HG03460 (cell line): ENCODE measurements around the gene ELOA.
"Not testable (repeated sequence)": the region's sequence is repeated elsewhere in the genome, so short reads cannot be mapped to it uniquely, and the experiment has no call there.

ENCODE experiments used
- ATAC-seq: cut with Tn5 transposase; IDR thresholded peaks from one replicate; pipeline ENCODE4 v1.9.1; 2021; ENCODE audit not compliant: unreplicated experiment

ELOA gene

DNA sequence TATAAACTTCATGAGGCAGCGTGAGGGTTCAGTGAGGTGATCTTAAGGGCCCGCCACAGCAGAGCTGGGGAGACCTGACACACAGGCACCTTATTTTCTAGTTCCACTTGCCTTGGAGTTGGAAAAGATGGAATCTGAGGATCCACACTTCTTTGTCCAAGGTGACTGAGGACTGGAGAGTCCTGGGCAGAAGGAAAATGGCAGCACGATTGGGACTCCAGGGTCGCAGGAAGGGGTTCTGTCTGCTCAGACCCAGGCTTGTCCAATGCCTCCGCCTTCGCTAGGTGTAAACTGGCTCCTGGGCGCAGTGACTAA is 55.9 kb downstream of the ELOA start:
- no peak for ATAC-seq

DNA sequence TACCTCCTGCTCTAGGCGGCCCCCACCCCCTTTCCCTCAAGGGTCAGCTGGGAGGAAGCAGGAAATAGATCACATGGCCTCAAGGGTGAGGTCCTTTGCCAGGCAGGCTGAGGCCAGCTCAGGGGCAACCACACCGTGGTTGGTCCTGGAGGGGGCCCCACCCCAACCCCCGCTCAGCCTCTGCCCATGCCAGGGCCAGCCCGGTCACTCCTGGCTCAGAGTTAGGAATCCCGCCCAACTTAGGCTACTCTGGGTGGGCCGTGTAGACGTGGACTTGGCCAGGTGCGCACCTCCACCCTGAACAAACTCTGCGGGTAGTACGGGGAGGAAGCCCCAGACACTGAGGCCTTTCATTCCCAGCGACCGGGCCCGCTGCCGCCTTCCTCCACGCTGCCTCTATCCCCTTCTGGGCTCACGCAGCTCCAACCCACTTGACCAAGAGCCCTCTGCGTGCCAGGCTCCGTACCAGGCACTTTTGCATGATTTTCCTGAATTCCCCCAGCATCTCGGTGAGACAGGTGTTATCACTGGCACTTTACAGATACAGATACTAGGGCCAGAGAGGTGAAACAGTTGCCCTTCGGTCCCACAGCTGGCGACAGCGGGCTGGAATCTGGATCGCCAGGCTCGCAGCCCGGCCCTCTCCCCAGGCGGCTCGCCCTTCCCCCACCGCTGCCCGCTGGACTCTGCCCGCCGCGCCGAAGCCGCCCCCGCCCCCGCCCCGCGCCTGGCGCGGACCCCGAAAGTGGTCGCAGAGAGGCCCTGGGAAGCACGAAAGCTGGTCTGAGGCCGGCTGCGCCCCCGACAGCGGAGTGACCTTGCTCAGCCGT is 56.5 kb downstream of the ELOA start:
- ATAC-seq = peak; percentile 4

DNA sequence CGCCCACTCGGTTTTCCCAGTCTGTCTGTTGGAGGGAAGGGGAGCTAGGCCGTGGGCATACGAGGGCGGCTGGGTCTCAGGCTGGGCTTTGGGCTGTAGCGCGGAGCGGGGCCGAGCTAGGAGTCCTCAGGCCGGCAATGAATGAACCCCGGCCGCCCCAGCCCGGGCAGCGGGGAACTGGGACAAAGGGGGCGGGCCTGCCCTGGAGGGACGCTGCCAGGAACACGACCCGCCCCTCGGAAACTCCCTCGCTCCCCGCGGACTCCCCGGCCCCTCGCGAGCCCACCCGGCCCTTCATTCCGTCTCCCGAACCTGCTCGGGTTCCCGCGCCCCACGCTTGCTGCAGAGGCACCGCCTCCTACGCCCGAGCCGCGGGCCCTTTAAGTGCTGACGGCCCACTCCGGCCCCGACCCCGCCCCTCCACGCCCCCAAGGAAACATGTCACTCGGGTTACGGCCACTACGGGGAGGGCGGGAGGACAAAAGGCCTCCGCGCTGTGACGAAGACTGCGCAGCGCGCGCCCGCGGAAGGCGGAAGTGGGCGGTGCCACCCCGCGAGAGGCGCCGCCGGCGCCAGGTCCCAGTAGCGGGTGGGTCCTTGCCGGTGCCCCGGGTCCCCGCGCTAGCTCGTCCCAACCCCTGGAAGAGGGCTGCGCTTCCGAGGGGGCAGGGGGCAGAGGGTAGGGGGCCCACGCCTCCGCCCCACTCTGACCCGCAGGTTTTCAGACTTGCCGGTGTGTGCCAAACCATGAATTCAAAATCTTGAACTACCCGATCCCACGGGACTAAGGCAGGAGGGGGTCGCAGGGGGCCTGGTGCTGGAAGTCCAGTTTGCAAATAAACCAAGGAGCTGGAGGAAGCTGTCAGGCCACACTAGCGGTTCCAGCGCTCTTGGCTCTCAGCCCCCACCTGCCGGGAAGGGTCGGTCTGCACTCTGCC is 57.4 kb downstream of the ELOA start, which contains the start of gene GALE:
Gene GALE (minus strand): TSS at position 355 of the 938 bp plus-strand sequence. CDS start 1,747 bp downstream, outside the sequence.
- peak; percentile 70 for ATAC-seq

DNA sequence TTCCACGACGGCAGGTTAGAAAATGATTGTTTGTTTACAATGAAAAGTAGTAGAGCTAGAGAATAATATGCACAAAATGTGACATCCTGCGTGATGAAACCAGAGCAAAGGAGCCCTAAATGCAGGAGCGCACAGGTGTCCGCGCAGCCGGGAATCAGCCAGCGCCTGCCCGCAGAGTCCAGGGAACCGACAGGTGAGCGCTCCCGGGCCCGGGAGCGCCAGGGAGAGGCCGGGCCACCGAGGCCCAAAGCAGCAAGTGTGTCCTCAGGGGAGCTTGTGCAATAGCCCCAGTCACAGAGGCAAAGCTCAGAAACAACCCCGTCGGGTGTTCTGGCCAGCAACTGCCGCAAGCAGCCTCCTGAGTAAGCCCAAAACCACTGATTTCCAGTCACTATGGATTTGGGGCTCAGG is 58.1 kb downstream of the ELOA start:
- ATAC-seq = no peak

DNA sequence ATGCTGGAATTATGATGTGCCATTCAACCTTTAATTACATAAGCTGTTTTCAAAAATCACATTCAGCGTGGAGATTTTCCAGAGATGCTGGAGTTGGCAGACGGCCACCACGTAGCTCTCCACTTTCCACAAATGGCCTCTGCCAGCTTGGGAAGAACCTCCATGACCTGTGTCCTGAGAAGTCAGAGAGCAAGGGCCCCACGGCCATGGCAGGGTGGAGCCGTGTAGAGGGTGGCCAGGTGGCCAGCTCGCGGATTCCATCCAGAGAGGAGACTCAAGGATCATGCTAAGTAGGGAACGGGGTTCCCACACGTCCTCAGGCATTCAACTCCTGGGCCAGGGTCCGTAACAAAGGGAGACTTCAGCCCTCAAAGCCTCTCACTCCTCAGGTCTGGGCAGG is 58.6 kb downstream of the ELOA start:
- ATAC-seq = no peak

DNA sequence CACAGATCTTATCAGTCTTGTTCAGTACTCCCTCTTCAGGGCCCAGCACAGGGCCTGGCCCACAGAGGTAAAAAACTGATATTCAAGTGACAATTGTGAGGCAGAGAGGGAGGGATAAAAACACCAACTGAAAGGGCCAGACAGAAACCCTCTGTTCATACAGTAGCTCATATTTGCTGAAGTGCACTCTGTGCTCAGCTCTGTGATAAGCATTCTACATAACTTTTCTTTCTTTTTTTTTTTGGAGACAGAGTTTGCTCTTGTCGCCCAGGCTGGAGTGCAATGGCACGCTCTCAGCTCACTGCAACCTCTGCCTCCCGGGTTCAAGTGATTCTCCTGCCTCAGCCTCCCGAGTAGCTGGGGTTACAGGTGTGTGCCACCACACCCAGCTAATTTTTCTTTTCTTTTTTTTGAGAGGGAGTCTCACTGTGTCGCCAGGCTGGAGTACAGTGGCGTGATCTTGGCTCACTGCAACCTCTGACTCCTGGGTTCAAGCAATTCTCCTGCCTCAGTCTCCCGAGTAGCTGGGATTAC is 59.6 kb downstream of the ELOA start:
- not testable (repeated sequence) for ATAC-seq

DNA sequence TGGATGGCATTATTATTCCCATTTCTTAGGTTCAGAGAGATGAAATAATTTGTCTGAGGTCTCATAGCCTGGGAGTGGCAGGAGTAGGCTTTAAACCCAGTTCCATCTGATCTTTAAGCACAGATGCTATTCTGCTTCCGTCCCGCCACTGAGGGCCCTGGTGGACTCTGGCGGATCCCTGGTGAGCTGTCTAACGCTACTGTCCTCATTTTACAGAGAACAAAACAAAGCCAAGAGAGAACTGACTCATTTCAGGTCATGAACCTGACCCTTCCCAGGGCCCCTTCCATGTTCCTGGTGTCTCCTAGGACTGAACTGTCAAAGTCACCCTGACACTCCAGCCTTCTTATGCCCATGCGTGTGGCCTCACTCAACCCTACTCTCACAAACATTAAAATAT is 60.4 kb downstream of the ELOA start:
- no peak for ATAC-seq

DNA sequence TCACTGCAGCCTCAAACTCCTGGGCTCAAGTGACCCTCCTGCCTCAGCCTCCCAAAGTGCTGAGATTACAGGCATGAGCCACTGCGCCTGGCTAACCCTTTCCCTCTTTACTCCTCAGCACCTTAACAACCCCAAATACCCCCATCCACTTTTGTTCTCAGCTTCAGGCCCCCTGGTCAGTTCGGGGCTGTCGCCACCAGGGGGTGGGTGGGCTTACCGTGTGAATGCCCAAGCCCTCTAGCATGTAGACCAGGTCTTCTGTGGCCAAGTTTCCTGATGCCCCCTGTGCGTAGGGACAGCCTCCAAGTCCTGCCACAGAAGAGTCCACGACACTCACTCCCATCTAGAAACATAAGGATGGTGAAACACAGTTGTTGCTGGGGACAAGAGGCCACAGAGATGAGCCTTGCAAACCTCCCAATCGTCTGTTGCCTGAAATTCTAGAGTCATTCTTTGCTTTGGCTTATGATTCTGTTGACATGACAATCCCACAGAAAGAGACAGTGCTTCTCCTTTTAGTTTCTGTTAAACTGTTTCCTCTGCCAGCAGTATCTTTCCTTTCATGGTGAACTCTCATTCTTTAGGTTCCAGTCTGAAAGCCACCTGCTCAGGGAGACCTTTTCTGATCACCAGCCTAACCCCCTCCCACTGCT is 61.0 kb downstream of the ELOA start:
- ATAC-seq = no peak

DNA sequence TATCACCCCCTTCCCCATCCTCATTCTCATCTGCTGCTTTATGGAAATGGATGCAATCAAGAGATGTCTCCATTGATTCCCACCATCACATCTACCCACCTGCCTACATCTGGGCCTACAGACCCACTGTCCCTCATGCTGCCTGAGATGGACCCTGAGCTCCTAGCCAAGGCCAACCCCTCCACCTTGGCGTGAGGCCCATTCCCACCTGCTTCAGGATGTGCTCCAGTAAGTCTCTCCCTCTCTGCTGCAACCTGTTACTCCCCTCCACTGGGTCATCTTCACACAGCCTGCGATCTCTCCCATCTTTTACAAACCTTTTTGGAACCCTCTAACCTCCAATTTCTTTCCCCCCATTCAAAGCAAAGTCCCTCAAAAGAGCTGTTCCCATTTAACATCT is 61.8 kb downstream of the ELOA start:
- ATAC-seq = no peak

DNA sequence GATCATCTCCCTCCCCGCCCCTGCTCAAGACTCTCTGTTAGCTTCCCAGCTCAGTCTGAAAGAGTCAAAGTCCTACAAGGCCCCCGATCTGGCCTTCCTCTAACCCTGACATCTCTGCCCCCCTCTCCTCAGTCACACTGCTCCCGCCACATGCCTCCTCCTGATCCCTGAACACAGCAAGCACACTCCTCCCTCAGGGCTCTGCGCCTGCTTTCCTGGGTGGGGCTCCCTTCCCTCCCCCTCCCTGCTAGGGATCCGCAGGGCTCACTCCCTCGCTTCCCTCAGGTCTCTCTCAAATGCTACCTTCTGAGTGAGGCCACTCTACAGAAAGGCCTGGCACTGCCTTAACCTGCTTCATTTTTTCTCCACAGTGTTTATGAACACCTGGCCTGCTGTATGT is 63.0 kb downstream of the ELOA start:
- ATAC-seq = no peak

DNA sequence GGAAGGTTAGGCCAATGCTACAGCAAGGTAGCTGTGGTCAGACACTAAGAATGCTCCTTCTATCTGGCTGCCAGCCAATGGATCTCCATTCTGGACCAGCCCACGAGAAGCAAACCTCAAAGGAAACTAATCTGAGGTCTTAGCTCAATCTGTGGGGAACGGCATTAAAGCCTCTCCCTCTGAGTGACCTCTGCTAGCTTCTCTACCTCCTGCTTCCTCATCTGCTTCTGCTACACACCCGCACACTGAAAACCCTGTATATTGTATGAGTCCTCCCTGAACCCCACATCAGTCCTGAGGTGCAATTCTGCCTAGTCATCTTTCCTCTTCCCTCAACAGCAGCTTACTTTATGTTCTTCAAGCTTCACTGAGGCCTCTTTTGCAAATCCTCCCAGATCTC is 64.2 kb downstream of the ELOA start:
- ATAC-seq = no peak

DNA sequence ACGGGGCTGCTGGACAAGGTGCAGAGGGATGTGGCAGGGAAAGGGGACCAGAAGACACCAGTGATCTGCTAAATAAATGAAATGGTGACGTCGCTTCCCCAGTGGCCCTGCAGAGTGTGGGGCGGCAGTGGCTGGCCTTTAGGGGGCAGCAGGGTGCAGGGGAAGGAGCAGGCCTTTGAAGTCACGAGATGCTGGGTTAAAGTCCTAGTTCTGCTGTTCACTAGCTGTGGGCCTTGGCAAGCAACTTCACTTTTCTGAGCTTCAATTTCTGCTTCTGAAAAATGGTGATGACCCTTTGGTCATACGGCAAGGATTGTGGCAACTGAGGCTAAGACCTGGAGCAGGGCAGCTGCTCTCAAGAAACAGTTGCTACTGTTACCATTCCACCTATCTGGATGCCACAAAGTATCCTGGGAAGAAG is 66.5 kb downstream of the ELOA start:
- no peak for ATAC-seq

DNA sequence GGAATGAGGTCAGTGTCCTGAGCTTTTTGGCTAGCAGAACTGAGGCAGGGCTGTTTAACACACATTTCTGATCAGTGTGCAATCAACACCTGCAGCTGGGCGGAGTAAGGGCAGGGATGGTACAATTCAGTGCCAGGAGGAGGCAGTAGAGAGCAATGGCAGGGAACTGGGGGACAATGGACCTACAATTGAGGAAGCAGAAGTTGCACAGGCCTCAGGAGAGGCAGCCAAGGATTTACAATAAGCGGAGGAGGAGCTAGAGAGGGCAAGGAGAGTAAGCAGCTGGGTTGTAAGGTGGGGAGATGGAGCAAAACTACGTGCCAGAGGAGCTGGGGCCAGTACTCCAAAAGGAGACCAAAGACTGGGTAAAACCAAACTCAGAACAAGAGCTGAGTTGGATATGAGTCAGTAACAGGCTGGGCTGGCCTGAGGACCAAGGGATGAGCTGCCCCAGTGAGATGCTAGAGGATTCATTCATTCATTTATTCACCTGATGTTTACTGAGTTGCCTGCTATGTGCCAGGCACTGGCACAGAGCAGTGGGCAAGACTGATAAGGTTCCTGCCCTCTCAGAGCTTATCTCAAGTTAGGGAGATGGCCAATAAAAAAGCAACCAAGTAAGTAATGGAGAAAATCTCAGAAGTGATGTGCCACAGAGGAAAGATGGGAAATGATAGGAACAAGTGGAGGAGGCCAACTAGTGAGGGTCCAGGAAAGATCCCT is 67.7 kb downstream of the ELOA start:
- peak; percentile 52 for ATAC-seq
